GDM1 (cell line): ENCODE data around the gene ZNF563.
"Not testable (repeated sequence)": the region's sequence is repeated elsewhere in the genome, so short reads cannot be mapped to it uniquely, and the experiment has no call there.

Experiments used
- DNase-seq: peaks from one replicate; lab custom pipeline; 2025; lab: John Stamatoyannopoulos, UW

The ZNF563 gene

GRCh38 chr19:12333162-12334159 lies at the start of gene ZNF563:
TSS of gene ZNF563 (minus strand) at chr19:12333633. CDS start at chr19:12333482, 151 bp downstream.
- DNase-seq, result peak; percentile 92

- no peak for DNase-seq
These were observed 47.0 kb upstream of the ZNF563 start for GRCh38 chr19:12380444-12380737.

- no peak for DNase-seq
These were observed 46.5 kb upstream of the ZNF563 start for GRCh38 chr19:12379732-12380443.

GRCh38 chr19:12374026-12374425 lies 40.6 kb upstream of the ZNF563 start:
- DNase-seq, result no peak

- DNase-seq, result peak; percentile 96
These were observed 32.1 kb upstream of the ZNF563 start, which contains the start of gene ZNF442 for GRCh38 chr19:12365236-12366162. TSS of gene ZNF442 (minus strand) at chr19:12365683. CDS start at chr19:12363631, 2,052 bp downstream.

GRCh38 chr19:12364391-12365235 lies 31.2 kb upstream of the ZNF563 start:
- no peak for DNase-seq

GRCh38 chr19:12362236-12362635 lies 28.8 kb upstream of the ZNF563 start:
- DNase-seq, result not testable (repeated sequence)

GRCh38 chr19:12353375-12353774 lies 19.9 kb upstream of the ZNF563 start:
- DNase-seq, result no peak

- DNase-seq, result no peak
These were observed 17.4 kb upstream of the ZNF563 start for GRCh38 chr19:12350890-12351197.

GRCh38 chr19:12350185-12350889 lies 16.9 kb upstream of the ZNF563 start:
- no peak for DNase-seq

GRCh38 chr19:12346896-12347295 lies 13.5 kb upstream of the ZNF563 start:
- peak; percentile 6 for DNase-seq

GRCh38 chr19:12345197-12345596 lies 11.8 kb upstream of the ZNF563 start:
- DNase-seq, result no peak

GRCh38 chr19:12331211-12331941 lies 2.1 kb downstream of the ZNF563 start:
- no peak for DNase-seq

- no peak for DNase-seq
These were observed 3.1 kb downstream of the ZNF563 start for GRCh38 chr19:12330340-12330739.

- no peak for DNase-seq
These were observed 7.7 kb downstream of the ZNF563 start for GRCh38 chr19:12325690-12326089.

GRCh38 chr19:12318782-12319413 lies 14.5 kb downstream of the ZNF563 start:
- no peak for DNase-seq

- DNase-seq, result no peak
These were observed 18.9 kb downstream of the ZNF563 start for GRCh38 chr19:12314553-12314952.

GRCh38 chr19:12308891-12309290 lies 24.5 kb downstream of the ZNF563 start:
- not testable (repeated sequence) for DNase-seq

- no peak for DNase-seq
These were observed 38.2 kb downstream of the ZNF563 start for GRCh38 chr19:12295191-12295590.
